ENCODE results near the gene TNFAIP8.

Gene TNFAIP8

GRCh38 chr5:119371146-119371545, 15.3 kb downstream of the TNFAIP8 start:
- Histone ChIP-seq H3K36me3 (ENCODE audit: insufficient read depth, low read length) (no peaks in the 10 kb centered on the region), H3K9me3 (ENCODE audit: low read length) (no peaks in the 10 kb centered on the region), H2AFZ (ENCODE audit: low read depth, low read length) (no peak overlapping the region), H3K4me1 (ENCODE audit: insufficient read depth, low read length) (no peaks in the 10 kb centered on the region), H3K4me3 (ENCODE audit: low read length) (no peak overlapping the region), H3K27me3 (ENCODE audit: insufficient read depth, low read length) (no peaks in the 10 kb centered on the region)

- H3K4me1 ChIP-seq (ENCODE audit: insufficient read depth, low read length) = no peaks in the 10 kb centered on the region
- H3K9me3 ChIP-seq (ENCODE audit: low read length) = no peaks in the 10 kb centered on the region
- no peak overlapping the region for H3K4me3 ChIP-seq (ENCODE audit: low read length)
- no peaks in the 10 kb centered on the region for H3K27me3 ChIP-seq (ENCODE audit: insufficient read depth, low read length)
- H2AFZ ChIP-seq (ENCODE audit: low read depth, low read length) = no peak overlapping the region
- H3K36me3 ChIP-seq (ENCODE audit: insufficient read depth, low read length) = no peaks in the 10 kb centered on the region
Measured at GRCh38 chr5:119373449-119373858, 17.6 kb downstream of the TNFAIP8 start.

GRCh38 chr5:119374901-119375300, 19.1 kb downstream of the TNFAIP8 start:
- Histone ChIP-seq H3K4me3 (ENCODE audit: low read length) (no peak overlapping the region), H3K4me1 (ENCODE audit: insufficient read depth, low read length) (no peaks in the 10 kb centered on the region), H3K36me3 (ENCODE audit: insufficient read depth, low read length) (no peaks in the 10 kb centered on the region), H3K9me3 (ENCODE audit: low read length) (no peaks in the 10 kb centered on the region), H2AFZ (ENCODE audit: low read depth, low read length) (no peak overlapping the region), H3K27me3 (ENCODE audit: insufficient read depth, low read length) (no peaks in the 10 kb centered on the region)

GRCh38 chr5:119377066-119377465, 21.2 kb downstream of the TNFAIP8 start:
- Histone ChIP-seq H3K4me3 (ENCODE audit: low read length) (no peak overlapping the region), H3K9me3 (ENCODE audit: low read length) (no peaks in the 10 kb centered on the region), H3K36me3 (ENCODE audit: insufficient read depth, low read length) (no peaks in the 10 kb centered on the region), H2AFZ (ENCODE audit: low read depth, low read length) (no peak overlapping the region), H3K27me3 (ENCODE audit: insufficient read depth, low read length) (no peaks in the 10 kb centered on the region), H3K4me1 (ENCODE audit: insufficient read depth, low read length) (no peaks in the 10 kb centered on the region)

GRCh38 chr5:119378075-119378700, 22.4 kb downstream of the TNFAIP8 start:
- Histone ChIP-seq H3K9me3 (ENCODE audit: low read length) (no peaks in the 10 kb centered on the region), H3K4me3 (ENCODE audit: low read length) (no peak overlapping the region), H3K36me3 (ENCODE audit: insufficient read depth, low read length) (no peaks in the 10 kb centered on the region), H3K27me3 (ENCODE audit: insufficient read depth, low read length) (no peaks in the 10 kb centered on the region), H3K4me1 (ENCODE audit: insufficient read depth, low read length) (peaks cover under 1% of the 10 kb centered on the region), H2AFZ (ENCODE audit: low read depth, low read length) (no peak overlapping the region)

- H3K9me3 ChIP-seq (ENCODE audit: low read length) = no peaks in the 10 kb centered on the region
- no peak overlapping the region for H2AFZ ChIP-seq (ENCODE audit: low read depth, low read length)
- no peaks in the 10 kb centered on the region for H3K36me3 ChIP-seq (ENCODE audit: insufficient read depth, low read length)
- peaks cover 3% of the 10 kb centered on the region for H3K4me1 ChIP-seq (ENCODE audit: insufficient read depth, low read length)
- no peaks in the 10 kb centered on the region for H3K27me3 ChIP-seq (ENCODE audit: insufficient read depth, low read length)
- H3K4me3 ChIP-seq (ENCODE audit: low read length) = no peak overlapping the region
Measured at GRCh38 chr5:119379096-119379495, 23.3 kb downstream of the TNFAIP8 start.

- Histone ChIP-seq H3K9me3 (ENCODE audit: low read length) (no peaks in the 10 kb centered on the region), H2AFZ (ENCODE audit: low read depth, low read length) (no peak overlapping the region), H3K27me3 (ENCODE audit: insufficient read depth, low read length) (no peaks in the 10 kb centered on the region), H3K4me1 (ENCODE audit: insufficient read depth, low read length) (peaks cover 3% of the 10 kb centered on the region), H3K36me3 (ENCODE audit: insufficient read depth, low read length) (no peaks in the 10 kb centered on the region), H3K4me3 (ENCODE audit: low read length) (no peak overlapping the region)
Measured at GRCh38 chr5:119379942-119380547, 24.2 kb downstream of the TNFAIP8 start.

- no peak overlapping the region for H3K4me3 ChIP-seq (ENCODE audit: low read length)
- H3K36me3 ChIP-seq (ENCODE audit: insufficient read depth, low read length) = no peaks in the 10 kb centered on the region
- H3K9me3 ChIP-seq (ENCODE audit: low read length) = no peaks in the 10 kb centered on the region
- no peak overlapping the region for H2AFZ ChIP-seq (ENCODE audit: low read depth, low read length)
- H3K4me1 ChIP-seq (ENCODE audit: insufficient read depth, low read length) = peaks cover 3% of the 10 kb centered on the region
- H3K27me3 ChIP-seq (ENCODE audit: insufficient read depth, low read length) = no peaks in the 10 kb centered on the region
Measured at GRCh38 chr5:119382169-119382568, 26.4 kb downstream of the TNFAIP8 start.

GRCh38 chr5:119383008-119383407, 27.2 kb downstream of the TNFAIP8 start:
- Histone ChIP-seq H3K27me3 (ENCODE audit: insufficient read depth, low read length) (no peaks in the 10 kb centered on the region), H2AFZ (ENCODE audit: low read depth, low read length) (no peak overlapping the region), H3K36me3 (ENCODE audit: insufficient read depth, low read length) (no peaks in the 10 kb centered on the region), H3K9me3 (ENCODE audit: low read length) (no peaks in the 10 kb centered on the region), H3K4me1 (ENCODE audit: insufficient read depth, low read length) (peaks cover 3% of the 10 kb centered on the region), H3K4me3 (ENCODE audit: low read length) (no peak overlapping the region)

GRCh38 chr5:119385136-119385535, 29.3 kb downstream of the TNFAIP8 start:
- no peaks in the 10 kb centered on the region for H3K9me3 ChIP-seq (ENCODE audit: low read length)
- no peaks in the 10 kb centered on the region for H3K27me3 ChIP-seq (ENCODE audit: insufficient read depth, low read length)
- no peak overlapping the region for H2AFZ ChIP-seq (ENCODE audit: low read depth, low read length)
- H3K4me3 ChIP-seq (ENCODE audit: low read length) = no peak overlapping the region
- peaks cover 3% of the 10 kb centered on the region for H3K4me1 ChIP-seq (ENCODE audit: insufficient read depth, low read length)
- no peaks in the 10 kb centered on the region for H3K36me3 ChIP-seq (ENCODE audit: insufficient read depth, low read length)

GRCh38 chr5:119385536-119386128, 29.8 kb downstream of the TNFAIP8 start:
- Histone ChIP-seq H3K27me3 (ENCODE audit: insufficient read depth, low read length) (no peaks in the 10 kb centered on the region), H3K4me1 (ENCODE audit: insufficient read depth, low read length) (peaks cover 3% of the 10 kb centered on the region), H3K9me3 (ENCODE audit: low read length) (no peaks in the 10 kb centered on the region), H3K4me3 (ENCODE audit: low read length) (no peak overlapping the region), H2AFZ (ENCODE audit: low read depth, low read length) (no peak overlapping the region), H3K36me3 (ENCODE audit: insufficient read depth, low read length) (no peaks in the 10 kb centered on the region)

- Histone ChIP-seq H3K4me1 (ENCODE audit: insufficient read depth, low read length) (peaks cover 3% of the 10 kb centered on the region), H3K9me3 (ENCODE audit: low read length) (no peaks in the 10 kb centered on the region), H3K36me3 (ENCODE audit: insufficient read depth, low read length) (no peaks in the 10 kb centered on the region), H3K27me3 (ENCODE audit: insufficient read depth, low read length) (no peaks in the 10 kb centered on the region), H2AFZ (ENCODE audit: low read depth, low read length) (no peak overlapping the region), H3K4me3 (ENCODE audit: low read length) (no peak overlapping the region)
Measured at GRCh38 chr5:119386596-119387344, 31.0 kb downstream of the TNFAIP8 start.

- Histone ChIP-seq H3K4me1 (ENCODE audit: insufficient read depth, low read length) (peaks cover 3% of the 10 kb centered on the region), H3K9me3 (ENCODE audit: low read length) (no peaks in the 10 kb centered on the region), H3K4me3 (ENCODE audit: low read length) (no peak overlapping the region), H2AFZ (ENCODE audit: low read depth, low read length) (no peak overlapping the region), H3K27me3 (ENCODE audit: insufficient read depth, low read length) (no peaks in the 10 kb centered on the region), H3K36me3 (ENCODE audit: insufficient read depth, low read length) (no peaks in the 10 kb centered on the region)
Measured at GRCh38 chr5:119387945-119388618, 32.3 kb downstream of the TNFAIP8 start.
